Islet of Langerhans (tissue), 1 donor: Measurements from ENCODE around the gene ARHGEF16.

Experiments
- FAIRE-seq: peaks from one replicate; lab custom pipeline; 2011; peaks lifted over from hg19 to GRCh38; lab: Jason Lieb, UNC

The ARHGEF16 gene

DNA sequence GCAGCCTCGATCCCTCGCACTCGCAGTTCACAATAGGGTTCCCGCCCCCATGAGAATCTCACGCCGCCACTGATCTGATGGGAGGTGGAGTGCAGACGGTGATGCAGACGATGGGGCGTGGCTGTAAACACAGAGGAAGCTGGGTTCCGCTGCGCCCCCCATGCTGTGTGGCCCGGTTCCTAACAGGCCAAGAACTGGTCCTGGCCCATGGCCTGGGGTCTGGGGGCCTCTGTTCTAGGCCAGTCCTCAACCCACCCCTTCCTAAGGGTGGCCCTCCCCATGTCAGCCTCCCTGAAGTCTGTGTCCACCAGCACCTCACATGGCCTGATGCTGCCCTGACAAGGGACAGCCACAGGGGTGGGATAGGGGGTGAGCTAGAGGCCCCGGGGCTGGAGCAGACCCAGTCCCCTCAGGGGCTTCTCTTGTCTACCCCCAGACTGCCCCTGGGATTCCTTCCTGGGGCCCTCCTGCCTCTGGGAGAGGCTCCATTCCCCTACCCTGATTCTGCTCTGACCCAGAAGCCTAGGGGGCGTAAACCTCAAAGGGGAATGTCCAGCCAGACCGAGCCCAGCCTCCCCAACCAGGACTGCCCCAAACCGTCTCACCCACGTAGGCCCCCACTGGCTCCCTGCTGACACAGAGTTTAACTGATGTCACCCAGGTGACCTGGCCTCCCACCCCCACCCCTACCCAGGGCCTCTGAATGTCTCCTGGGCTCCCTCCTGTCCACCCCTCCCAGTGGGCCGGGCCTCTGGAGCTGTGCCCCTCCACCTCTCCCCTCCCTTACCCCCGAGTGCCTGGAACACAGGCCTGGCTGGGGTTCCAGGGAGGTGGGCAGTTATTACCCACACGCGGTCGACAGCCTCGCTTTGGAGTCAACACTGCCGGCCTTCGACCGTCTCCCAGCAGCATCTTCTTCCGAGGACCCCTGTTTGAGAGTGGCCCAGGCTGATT lies 14.8 kb upstream of the ARHGEF16 start:
- no peak for FAIRE-seq

DNA sequence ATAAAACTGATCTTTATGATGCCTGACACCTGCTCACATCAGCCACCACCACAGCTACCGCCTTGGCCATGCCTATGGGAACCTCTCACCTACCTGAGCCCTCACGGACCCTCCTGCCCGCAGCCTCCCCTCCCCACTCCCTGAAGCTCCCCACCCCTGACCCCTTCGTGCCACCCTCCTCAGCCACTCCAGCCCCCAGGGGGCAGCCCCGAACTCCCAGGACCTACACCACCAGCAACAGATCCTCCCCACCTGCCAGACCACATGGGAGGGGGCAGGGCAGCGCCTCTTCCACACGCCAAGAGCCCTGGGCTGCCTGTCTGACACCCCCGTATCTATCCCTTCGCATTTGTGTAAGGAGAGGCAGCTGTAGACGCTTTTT lies 14.2 kb upstream of the ARHGEF16 start:
- no peak for FAIRE-seq

GRCh38 chr1:3440711-3441409 lies 13.6 kb upstream of the ARHGEF16 start:
- no peak for FAIRE-seq

GRCh38 chr1:3441410-3441847 lies 13.0 kb upstream of the ARHGEF16 start:
- no peak for FAIRE-seq

GRCh38 chr1:3441880-3442279 lies 12.6 kb upstream of the ARHGEF16 start:
- FAIRE-seq = no peak

- no peak for FAIRE-seq
These were observed 12.1 kb upstream of the ARHGEF16 start for GRCh38 chr1:3442331-3442730.

DNA sequence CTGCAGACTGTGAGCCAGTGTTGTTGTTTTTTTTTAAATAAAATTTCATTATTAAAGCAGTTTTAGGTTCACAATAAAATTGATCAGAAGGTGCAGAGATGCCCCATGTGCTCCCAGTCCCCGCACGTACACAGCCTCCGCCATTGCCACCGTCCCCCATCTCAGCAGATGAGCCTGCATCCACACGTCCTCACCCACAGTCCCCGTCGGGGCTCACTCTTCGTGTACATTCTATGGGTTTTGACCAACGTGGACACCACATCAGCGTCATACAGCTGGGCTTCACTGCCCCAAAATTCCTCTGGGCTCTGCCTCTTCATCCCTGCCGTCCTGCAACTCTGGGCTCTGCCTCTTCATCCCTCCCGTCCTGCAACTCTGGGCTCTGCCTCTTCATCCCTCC lies 11.6 kb upstream of the ARHGEF16 start:
- FAIRE-seq = no peak

DNA sequence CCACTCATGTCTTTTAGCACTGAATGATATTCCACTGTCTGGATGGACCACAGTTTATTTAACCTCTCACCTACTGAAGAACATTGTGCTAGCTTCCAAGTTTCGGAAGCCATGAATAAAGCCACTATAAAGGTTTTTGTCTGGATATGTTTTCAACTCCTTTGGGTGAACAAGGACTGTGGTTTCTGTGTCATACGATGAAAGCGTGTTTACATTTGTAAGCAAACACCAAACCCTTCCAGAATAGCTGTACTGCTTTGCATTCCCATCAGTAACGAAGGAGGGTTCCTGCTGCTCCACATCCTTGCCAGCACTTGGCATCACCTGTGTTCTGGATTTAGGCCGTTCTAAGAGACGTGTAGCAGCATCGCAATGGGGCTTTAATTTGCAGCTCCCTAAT lies 10.7 kb upstream of the ARHGEF16 start:
- no peak for FAIRE-seq

- no peak for FAIRE-seq
These were observed 10.2 kb upstream of the ARHGEF16 start for GRCh38 chr1:3444298-3444697.

GRCh38 chr1:3444736-3445135 lies 9.7 kb upstream of the ARHGEF16 start:
- no peak for FAIRE-seq

GRCh38 chr1:3450202-3450863 lies 4.1 kb upstream of the ARHGEF16 start:
- FAIRE-seq = no peak

DNA sequence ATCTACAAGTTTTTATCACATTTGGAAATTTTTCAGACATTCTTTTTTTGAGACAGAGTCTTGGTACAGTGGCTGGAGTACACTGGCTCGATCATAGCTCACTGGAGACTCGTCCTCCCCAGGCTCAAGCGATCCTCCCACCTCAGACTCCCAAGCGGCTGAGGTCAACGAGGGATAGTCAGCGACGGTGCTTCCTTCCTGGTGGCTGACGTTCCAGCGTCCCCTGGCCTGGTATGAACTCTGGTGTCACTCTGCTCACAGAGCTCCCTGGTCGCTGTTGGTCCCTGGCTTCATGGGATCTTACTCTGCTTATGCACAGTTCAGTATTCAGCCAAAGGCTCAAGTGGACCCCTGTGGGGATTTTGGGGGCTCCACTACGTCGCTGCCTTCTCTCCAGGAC lies 3.5 kb upstream of the ARHGEF16 start:
- FAIRE-seq = no peak

DNA sequence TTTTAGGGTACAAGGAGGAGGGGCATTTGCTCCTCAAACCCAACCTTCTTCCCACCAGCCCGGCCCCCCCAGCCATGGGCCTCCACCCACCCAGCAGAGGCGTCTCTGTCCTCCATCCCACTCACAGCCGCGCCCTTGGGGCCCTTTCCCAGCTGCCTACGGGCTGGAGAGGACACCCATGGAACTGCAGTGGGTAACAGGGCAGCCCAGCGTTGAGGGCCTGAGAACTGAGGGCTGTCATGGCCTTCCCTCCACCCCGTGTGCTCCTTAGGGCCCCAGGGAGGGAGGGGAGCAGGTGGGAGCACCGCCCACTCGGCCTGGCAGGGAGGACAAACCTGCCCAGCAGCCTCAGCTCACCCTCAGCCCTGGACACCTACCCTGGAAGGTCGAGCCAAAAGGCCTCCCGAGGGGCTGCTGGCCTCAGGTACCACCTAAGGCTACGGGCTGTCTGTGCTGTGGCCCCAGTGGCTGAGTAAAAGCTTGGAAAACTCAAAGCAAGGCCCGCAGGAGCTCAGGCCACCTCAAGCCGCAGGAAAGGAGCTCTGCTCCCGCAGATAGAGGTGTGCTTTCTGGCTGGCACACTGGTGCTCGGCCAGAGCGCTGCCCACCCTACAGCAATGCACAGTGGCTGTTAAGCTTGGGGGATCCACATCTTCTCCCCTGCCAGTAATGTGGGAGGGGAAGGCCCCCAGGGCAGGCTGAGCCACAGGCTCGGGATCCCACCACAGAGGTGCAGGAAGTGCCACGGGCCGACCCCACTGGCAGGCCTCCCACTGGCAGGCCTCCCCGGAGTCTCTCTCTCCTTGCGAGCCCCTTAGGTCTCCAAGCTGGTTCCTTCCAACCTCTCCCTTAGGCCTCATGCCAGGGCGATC lies 2.2 kb upstream of the ARHGEF16 start:
- no peak for FAIRE-seq

DNA sequence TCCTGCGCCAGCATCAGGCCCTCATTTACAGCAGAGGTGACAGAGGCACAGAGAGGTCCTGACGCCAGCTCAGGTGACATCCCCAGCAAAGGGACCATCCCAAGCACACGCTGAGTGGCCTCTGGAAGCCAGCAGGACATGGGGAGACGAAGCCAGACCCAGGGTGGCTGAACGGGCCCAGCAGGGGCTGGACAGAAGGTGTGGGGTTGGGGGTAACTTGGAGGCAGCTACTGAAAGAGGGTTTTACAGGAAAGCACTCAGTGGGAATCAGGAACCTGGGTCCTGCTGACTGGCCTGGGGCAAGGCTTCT lies 1.6 kb upstream of the ARHGEF16 start:
- no peak for FAIRE-seq

DNA sequence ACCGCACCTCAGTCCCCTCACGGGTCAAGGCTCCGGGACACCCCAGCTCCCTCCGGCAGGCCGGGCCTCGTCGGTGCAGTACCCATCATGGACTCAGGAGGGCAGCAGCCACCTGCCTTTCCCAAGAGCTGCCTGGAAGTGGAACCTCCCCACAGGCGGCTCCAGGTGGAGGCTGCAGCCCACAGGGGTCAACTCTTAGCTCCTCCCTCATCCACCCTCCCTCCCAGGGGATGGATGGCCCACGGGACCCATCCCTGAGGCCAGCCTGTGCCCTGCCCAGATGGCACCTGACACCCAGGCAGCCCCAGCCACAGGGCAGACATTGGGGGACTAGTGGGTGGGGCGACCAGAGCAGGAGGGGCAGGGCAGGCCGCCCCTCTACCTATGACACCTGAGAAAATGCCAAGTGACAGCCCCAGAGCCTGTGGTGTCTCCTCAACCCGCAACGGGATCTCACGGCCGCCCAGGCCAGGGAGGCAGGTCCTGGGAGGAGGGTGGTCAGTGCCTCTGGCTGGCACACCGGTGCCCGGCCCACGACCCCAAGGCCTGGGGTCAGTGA lies 1.2 kb upstream of the ARHGEF16 start:
- no peak for FAIRE-seq

DNA sequence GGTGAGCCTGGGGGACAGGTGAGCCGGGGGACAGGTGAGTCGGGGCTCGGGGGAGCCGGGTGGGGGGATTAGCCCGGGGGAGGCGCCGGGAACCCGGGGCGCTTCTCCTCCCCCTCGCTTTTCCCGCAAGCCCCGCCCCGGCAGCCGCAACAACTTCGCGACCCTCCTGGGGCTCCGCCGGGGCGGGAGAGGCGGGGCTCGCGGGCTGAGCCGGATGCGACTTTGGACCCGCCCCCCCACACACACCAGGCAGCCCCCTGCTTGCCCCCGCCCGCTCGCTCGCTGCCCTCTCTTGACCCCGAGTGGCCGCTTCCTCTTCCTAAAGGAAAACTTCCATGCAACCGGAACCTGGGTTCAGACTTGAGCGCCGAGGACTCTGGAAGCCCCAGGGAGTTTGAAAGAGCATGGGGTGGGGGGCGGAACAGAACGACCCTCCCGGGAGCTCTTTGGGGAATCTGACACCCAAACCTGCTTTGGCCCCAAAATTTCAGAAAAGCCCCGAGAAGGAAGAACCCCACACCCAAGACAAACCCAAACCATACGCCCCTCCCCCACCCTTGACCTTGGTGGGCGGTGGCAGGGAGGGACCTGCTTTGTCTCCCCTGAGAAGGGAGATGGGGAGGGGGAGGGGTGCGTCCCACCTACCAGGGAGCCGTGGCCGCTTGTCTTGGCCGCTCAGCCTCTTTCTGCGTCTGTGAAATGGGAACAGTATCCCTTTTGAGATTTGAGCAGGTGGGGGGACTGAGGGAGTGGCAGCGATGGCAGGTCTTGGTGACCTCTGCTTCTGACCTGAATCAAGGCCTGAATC lies 550 bp downstream of the ARHGEF16 start:
- FAIRE-seq = no peak

GRCh38 chr1:3455670-3456448 lies 1.4 kb downstream of the ARHGEF16 start:
- FAIRE-seq = no peak

- FAIRE-seq = no peak
These were observed 2.0 kb downstream of the ARHGEF16 start for GRCh38 chr1:3456449-3456963.

- FAIRE-seq = no peak
These were observed 2.8 kb downstream of the ARHGEF16 start for GRCh38 chr1:3456964-3457909.
